K562 (cell line): ENCODE results near the gene PIK3R2. TPM values are rescaled to one million over a fixed set of nuclear protein-coding genes. Genes with fewer than 3 reads are reported as not detected.
A peak's percentile ranks its signal among the peaks of the same experiment; 100 is the strongest.

Experiments
- BMI1 ChIP-seq: fragments of 150-350 bp; IDR thresholded peaks from 2 replicates; pipeline ENCODE4 v1.6.1; 2014; ENCODE audit warnings: low read length
- CBX3 ChIP-seq, 2 experiments: IDR thresholded peaks; 1 replicate in 1 of 2; 2 replicates in 1 of 2; pipeline ENCODE4 v1.6.1; 2012; ENCODE audit warnings: inconsistent platforms in 2 of 2, low read length in 2 of 2, borderline replicate concordance in 1 of 2, control low read depth in 1 of 2
- CBX8 ChIP-seq: fragments of 200-600 bp; sonication (generic); IDR thresholded peaks from 2 replicates; pipeline ENCODE4 v1.6.1; 2012; ENCODE audit warnings: borderline replicate concordance, mixed run types, low read depth, mild to moderate bottlenecking, moderate library complexity, mixed read lengths, low read length, control low read depth, inconsistent platforms; ENCODE audit not compliant: poor library complexity, severe bottlenecking; ENCODE audit errors: extremely low read depth
- ETV6 ChIP-seq, 3 experiments: fragments of 150-350 bp in 1 of 3; sonication (generic) in 1 of 3; formaldehyde crosslinking in 1 of 3; IDR thresholded peaks; 2 replicates each; pipeline versions ENCODE4 v1.6.1 to v1.8.0; 2014 to 2022; ENCODE audit warnings: borderline replicate concordance in 2 of 3, low read depth in 2 of 3, antibody characterized with exemption in 1 of 3, low read length in 1 of 3, mild to moderate bottlenecking in 1 of 3, missing genetic modification reagents in 1 of 3
- HNRNPH1 ChIP-seq: fragments of 200-400 bp; formaldehyde crosslinking; optimal IDR thresholded peaks from 2 replicates; pipeline ENCODE3; 2017; ENCODE audit warnings: low read depth, mild to moderate bottlenecking, low read length, moderate library complexity
- MAFK ChIP-seq: IDR thresholded peaks from 2 replicates; pipeline ENCODE4 v1.6.1; 2011; ENCODE audit warnings: low read length, improper control_type of control experiment
- MEF2D ChIP-seq: conservative IDR thresholded peaks from 2 replicates; pipeline ENCODE4 v1.6.1; 2016; ENCODE audit warnings: low read depth, missing genetic modification characterization, missing compliant biosample characterization
- NFIC ChIP-seq: fragments of 450-650 bp; IDR thresholded peaks from 2 replicates; pipeline ENCODE4 v1.6.1; 2017; ENCODE audit warnings: mild to moderate bottlenecking, inconsistent platforms
- NR3C1 ChIP-seq: sonication (generic); formaldehyde crosslinking; IDR thresholded peaks from 2 replicates; pipeline ENCODE4 v1.8.1; 2022; ENCODE audit warnings: missing genetic modification reagents
- POU5F1 ChIP-seq: fragments of 150-350 bp; IDR thresholded peaks from 2 replicates; pipeline ENCODE4 v1.6.1; 2014; ENCODE audit warnings: borderline replicate concordance, low read length, low read depth, mild to moderate bottlenecking; ENCODE audit not compliant: partially characterized antibody
- RAD21 ChIP-seq, 2 experiments: fragments of 250-450 bp in 1 of 2; fragments of 450-650 bp in 1 of 2; sonication (Bioruptor Pico) in 1 of 2; formaldehyde crosslinking in 1 of 2; IDR thresholded peaks in 1 of 2; conservative IDR thresholded peaks in 1 of 2; 2 replicates each; pipeline versions ENCODE4 v1.4.0 to v1.8.0; 2020 to 2022; ENCODE audit warnings: mild to moderate bottlenecking in 2 of 2, moderate library complexity in 1 of 2
- SMAD1 ChIP-seq: fragments of 150-350 bp; IDR thresholded peaks from 2 replicates; pipeline ENCODE4 v1.6.1; 2014; ENCODE audit warnings: low read length, low read depth; ENCODE audit not compliant: partially characterized antibody
- TARDBP ChIP-seq: fragments of 450-650 bp; IDR thresholded peaks from 2 replicates; pipeline ENCODE4 v1.6.1; 2016
- U2AF1 ChIP-seq: fragments of 200-400 bp; formaldehyde crosslinking; optimal IDR thresholded peaks from 2 replicates; pipeline ENCODE3; 2017; ENCODE audit warnings: mild to moderate bottlenecking, low read depth, low read length, moderate library complexity
- XRCC5 ChIP-seq: fragments of 200-400 bp; formaldehyde crosslinking; IDR thresholded peaks from 2 replicates; pipeline ENCODE4 v1.6.1; 2017; ENCODE audit warnings: low read depth, mild to moderate bottlenecking, low read length
- ZKSCAN8 ChIP-seq: fragments of 200-800 bp; sonication (Bioruptor generic); IDR thresholded peaks from 2 replicates; pipeline ENCODE4 v1.6.1; 2016; ENCODE audit warnings: missing genetic modification characterization, missing compliant biosample characterization
- ZNF143 ChIP-seq: sonication (generic); formaldehyde crosslinking; IDR thresholded peaks from 2 replicates; pipeline ENCODE4 v1.9.0; 2022; ENCODE audit warnings: mild to moderate bottlenecking, missing genetic modification reagents
- ZNF217 ChIP-seq: sonication (generic); formaldehyde crosslinking; IDR thresholded peaks from 2 replicates; pipeline ENCODE4 v1.8.0; 2022; ENCODE audit warnings: mild to moderate bottlenecking, missing genetic modification reagents
- ZNF507 ChIP-seq: conservative IDR thresholded peaks from 2 replicates; pipeline ENCODE4 v1.6.1; 2017; ENCODE audit warnings: missing genetic modification characterization, missing compliant biosample characterization
- polyA plus RNA-seq, 8 experiments: library from polyadenylated mRNA; depleted of rRNA in 4 of 8; stranded (reverse) in 5 of 8; unstranded in 3 of 8; fragments of >200 nt; fragmentation: Nextera tagmentation in 2 of 8; fragmentation: Illumina TruSeq in 1 of 8; extraction: Ambion mirVana in 2 of 8; extraction: Trizol in 1 of 8; gene quantifications; 2 replicates each; pipeline versions ENCODE4 v1.2.1 to v1.2.3, GENCODE V29; 2011 to 2014; ENCODE audit warnings: inconsistent platforms in 1 of 8, missing spikeins in 1 of 8
- total RNA-seq, 7 experiments: library from RNA; depleted of rRNA in 6 of 7; stranded (reverse); fragments of >200 nt in 6 of 7; fragmentation: Illumina TruSeq in 2 of 7; extraction: Trizol in 2 of 7; gene quantifications; 2 replicates each; pipeline versions ENCODE4 v1.2.1 to v1.2.3, GENCODE V29; 2011 to 2021; ENCODE audit warnings: low replicate concordance in 1 of 7
- TF ChIP-seq, protein P1 (sequence below): sonication (generic); formaldehyde crosslinking; IDR thresholded peaks from 2 replicates; pipeline ENCODE4 v1.5.0; 2020; ENCODE audit warnings: missing genetic modification reagents
- TF ChIP-seq, protein P2 (sequence below): fragments of 450-650 bp; IDR thresholded peaks from 2 replicates; pipeline ENCODE4 v1.6.1; 2014; ENCODE audit warnings: low read depth, mild to moderate bottlenecking, moderate library complexity, borderline replicate concordance
- TF ChIP-seq, protein P3 (sequence below): sonication (generic); formaldehyde crosslinking; IDR thresholded peaks from 2 replicates; pipeline ENCODE4 v1.8.1; 2023; ENCODE audit warnings: mild to moderate bottlenecking, missing genetic modification reagents

PIK3R2 gene
- total and polyA plus RNA-seq, 9 of the 15 experiments (the other 6 are each of a cell fraction or from before 2014, with no cell fraction given): 0.39 to 37.9 (median 5.3) TPM

DNA sequence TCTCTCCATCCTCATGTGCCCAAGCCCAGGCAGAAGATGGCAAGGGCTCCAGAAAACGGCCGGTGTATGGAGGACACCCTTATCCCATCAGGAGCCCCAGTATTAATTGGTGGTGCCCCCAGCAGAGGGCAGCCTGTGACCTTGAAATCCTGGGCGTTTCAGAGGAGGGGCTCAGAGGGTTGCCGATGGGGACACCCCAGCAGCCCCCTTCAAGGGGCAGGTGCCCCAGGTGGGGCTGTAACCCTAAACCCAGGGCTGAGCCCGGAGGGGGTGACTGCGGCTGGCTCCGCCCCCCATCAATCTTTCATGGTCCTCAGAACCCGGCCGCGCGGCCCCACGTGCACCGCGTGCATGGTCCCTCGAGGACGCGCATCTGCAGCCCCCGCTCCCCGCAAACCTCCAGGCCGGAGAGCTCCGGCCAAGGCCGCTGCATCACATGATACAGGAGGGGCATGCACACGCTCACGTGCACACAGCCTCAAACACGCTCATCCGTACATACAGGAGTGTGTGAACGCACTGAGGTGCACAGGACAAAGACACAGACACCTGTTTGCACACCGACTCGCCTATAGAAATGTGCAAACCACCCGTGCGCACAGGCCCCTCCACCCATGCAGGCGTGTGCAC lies 49.9 kb downstream of the PIK3R2 start (continued):
- 0 out of 3 replicates have a peak, but pooled peaks of 1 of the 2 experiments have one; percentile 34 for TF ChIP-seq CBX3 (IDR thresholded peaks at IDR 0.05; ENCODE audit: borderline replicate concordance in 1 of 2, low read length in 2 of 2)
- no peak for TF ChIP-seq HNRNPH1
- TF ChIP-seq, protein P1, sequence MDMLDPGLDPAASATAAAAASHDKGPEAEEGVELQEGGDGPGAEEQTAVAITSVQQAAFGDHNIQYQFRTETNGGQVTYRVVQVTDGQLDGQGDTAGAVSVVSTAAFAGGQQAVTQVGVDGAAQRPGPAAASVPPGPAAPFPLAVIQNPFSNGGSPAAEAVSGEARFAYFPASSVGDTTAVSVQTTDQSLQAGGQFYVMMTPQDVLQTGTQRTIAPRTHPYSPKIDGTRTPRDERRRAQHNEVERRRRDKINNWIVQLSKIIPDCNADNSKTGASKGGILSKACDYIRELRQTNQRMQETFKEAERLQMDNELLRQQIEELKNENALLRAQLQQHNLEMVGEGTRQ: peak; percentile 62; the same call in 1 of the 2 replicates
- TF ChIP-seq BMI1: no peak
- no peak for TF ChIP-seq ETV6 (IDR thresholded peaks at IDR 0.05; ENCODE audit: borderline replicate concordance in 1 of 2, low read depth in 2 of 2, low read length in 1 of 2)
- peak; percentile 47; the same call in 1 of the 2 replicates for TF ChIP-seq ETV6 (CRISPR knock-in tag; IDR thresholded peaks at IDR 0.05; ENCODE audit: borderline replicate concordance)
- no peak for TF ChIP-seq POU5F1
- no peak for TF ChIP-seq NR3C1
- TF ChIP-seq TARDBP: no peak
- TF ChIP-seq RAD21 (CRISPR knock-in tag; conservative IDR thresholded peaks at IDR 0.05 in 1 of 2, IDR thresholded peaks at IDR 0.05 in 1 of 2): peak; percentile 51 to 76
- no peak for TF ChIP-seq ZNF217 (CRISPR knock-in tag)
- 0 out of 2 replicates have a peak, but pooled peaks have one; percentile 33 for TF ChIP-seq XRCC5
- TF ChIP-seq, protein P2, sequence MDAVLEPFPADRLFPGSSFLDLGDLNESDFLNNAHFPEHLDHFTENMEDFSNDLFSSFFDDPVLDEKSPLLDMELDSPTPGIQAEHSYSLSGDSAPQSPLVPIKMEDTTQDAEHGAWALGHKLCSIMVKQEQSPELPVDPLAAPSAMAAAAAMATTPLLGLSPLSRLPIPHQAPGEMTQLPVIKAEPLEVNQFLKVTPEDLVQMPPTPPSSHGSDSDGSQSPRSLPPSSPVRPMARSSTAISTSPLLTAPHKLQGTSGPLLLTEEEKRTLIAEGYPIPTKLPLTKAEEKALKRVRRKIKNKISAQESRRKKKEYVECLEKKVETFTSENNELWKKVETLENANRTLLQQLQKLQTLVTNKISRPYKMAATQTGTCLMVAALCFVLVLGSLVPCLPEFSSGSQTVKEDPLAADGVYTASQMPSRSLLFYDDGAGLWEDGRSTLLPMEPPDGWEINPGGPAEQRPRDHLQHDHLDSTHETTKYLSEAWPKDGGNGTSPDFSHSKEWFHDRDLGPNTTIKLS: no peak
- no peak for TF ChIP-seq MAFK
- no peak for TF ChIP-seq NFIC
- no peak for TF ChIP-seq CBX8
- no peak for TF ChIP-seq MEF2D (tag)
- no peak for TF ChIP-seq ZNF507 (tag)
- no peak for TF ChIP-seq ZNF143 (CRISPR knock-in tag)
- TF ChIP-seq SMAD1: no peak
- TF ChIP-seq ZKSCAN8 (CRISPR knock-in tag): no peak
- TF ChIP-seq U2AF1: no peak
- TF ChIP-seq, protein P3, sequence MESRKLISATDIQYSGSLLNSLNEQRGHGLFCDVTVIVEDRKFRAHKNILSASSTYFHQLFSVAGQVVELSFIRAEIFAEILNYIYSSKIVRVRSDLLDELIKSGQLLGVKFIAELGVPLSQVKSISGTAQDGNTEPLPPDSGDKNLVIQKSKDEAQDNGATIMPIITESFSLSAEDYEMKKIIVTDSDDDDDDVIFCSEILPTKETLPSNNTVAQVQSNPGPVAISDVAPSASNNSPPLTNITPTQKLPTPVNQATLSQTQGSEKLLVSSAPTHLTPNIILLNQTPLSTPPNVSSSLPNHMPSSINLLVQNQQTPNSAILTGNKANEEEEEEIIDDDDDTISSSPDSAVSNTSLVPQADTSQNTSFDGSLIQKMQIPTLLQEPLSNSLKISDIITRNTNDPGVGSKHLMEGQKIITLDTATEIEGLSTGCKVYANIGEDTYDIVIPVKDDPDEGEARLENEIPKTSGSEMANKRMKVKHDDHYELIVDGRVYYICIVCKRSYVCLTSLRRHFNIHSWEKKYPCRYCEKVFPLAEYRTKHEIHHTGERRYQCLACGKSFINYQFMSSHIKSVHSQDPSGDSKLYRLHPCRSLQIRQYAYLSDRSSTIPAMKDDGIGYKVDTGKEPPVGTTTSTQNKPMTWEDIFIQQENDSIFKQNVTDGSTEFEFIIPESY (CRISPR knock-in tag): no peak
